WTC11 (cell line): ENCODE results near the gene FDCSP.

Experiments used
- ARID4B ChIP-seq: sonication (generic); formaldehyde crosslinking; IDR thresholded peaks from 2 replicates; pipeline ENCODE4 v1.8.0; 2023; ENCODE audit warnings: missing genetic modification reagents, mild to moderate bottlenecking, borderline replicate concordance
- CREB1 ChIP-seq: sonication (generic); formaldehyde crosslinking; IDR thresholded peaks from 2 replicates; pipeline ENCODE4 v1.8.0; 2023; ENCODE audit warnings: mild to moderate bottlenecking, missing genetic modification reagents
- CTCF ChIP-seq: fragments of 200-600 bp; IDR thresholded peaks from 2 replicates; pipeline ENCODE4 v1.8.0; 2022; ENCODE audit warnings: antibody characterized with exemption
- ETV6 ChIP-seq: sonication (generic); formaldehyde crosslinking; IDR thresholded peaks from 2 replicates; pipeline ENCODE4 v1.8.1; 2022; ENCODE audit warnings: mild to moderate bottlenecking, missing genetic modification reagents
- FOXP4 ChIP-seq: sonication (generic); formaldehyde crosslinking; IDR thresholded peaks from 2 replicates; pipeline ENCODE4 v1.8.0; 2022; ENCODE audit warnings: mild to moderate bottlenecking, missing genetic modification reagents
- MXD4 ChIP-seq: fragments of 250-450 bp; sonication (Bioruptor Pico); IDR thresholded peaks from 2 replicates; pipeline ENCODE4 v1.8.0; 2021; ENCODE audit warnings: mild to moderate bottlenecking, moderate library complexity, borderline replicate concordance
- MYBL2 ChIP-seq: sonication (generic); formaldehyde crosslinking; IDR thresholded peaks from 2 replicates; pipeline ENCODE4 v1.8.1; 2023; ENCODE audit warnings: mild to moderate bottlenecking, moderate library complexity, missing genetic modification reagents
- NFYB ChIP-seq: sonication (generic); formaldehyde crosslinking; conservative IDR thresholded peaks from 2 replicates; pipeline ENCODE4 v1.8.0; 2022; ENCODE audit warnings: low read depth, missing genetic modification reagents
- TCF7 ChIP-seq: sonication (generic); formaldehyde crosslinking; IDR thresholded peaks from 2 replicates; pipeline ENCODE4 v1.8.0; 2022; ENCODE audit warnings: mild to moderate bottlenecking, low read depth, missing genetic modification reagents, moderate library complexity
- USF1 ChIP-seq: sonication (generic); formaldehyde crosslinking; IDR thresholded peaks from 2 replicates; pipeline ENCODE4 v1.8.0; 2022; ENCODE audit warnings: mild to moderate bottlenecking, missing genetic modification reagents
- ZBTB21 ChIP-seq: sonication (generic); formaldehyde crosslinking; IDR thresholded peaks from 2 replicates; pipeline ENCODE4 v1.8.1; 2023; ENCODE audit warnings: mild to moderate bottlenecking, missing genetic modification reagents, borderline replicate concordance

- TF ChIP-seq CTCF (no peak), ARID4B (no peak), MYBL2 (no peak), USF1 (CRISPR knock-in tag) (no peak), TCF7 (CRISPR knock-in tag) (no peak), NFYB (no peak), ZBTB21 (CRISPR knock-in tag) (no peak), MXD4 (CRISPR knock-in tag) (no peak), ETV6 (CRISPR knock-in tag) (no peak), FOXP4 (no peak), CREB1 (CRISPR knock-in tag) (no peak)
These were observed 54.6 kb downstream of the FDCSP start for GRCh38 chr4:70280567-70280966.
